Coronary artery (tissue), 2 donors: ENCODE measurements around the gene PSD2.

Source experiments
- DNase-seq: peaks from one replicate; pipeline ENCODE4 v3.0.0-alpha.2; 2017; ENCODE audit warnings: low spot score
- H3K27ac ChIP-seq, 2 donors: fragments of 200-600 bp; sonication (generic); one replicate each; pipeline ENCODE4 v1.5.1; 2016 to 2019
- H3K4me3 ChIP-seq: fragments of 200-600 bp; sonication (generic); 2 replicates; pipeline ENCODE4 v1.5.1; 2016; ENCODE audit warnings: mild to moderate bottlenecking, moderate library complexity
- CTCF ChIP-seq: fragments of 200-600 bp; sonication (generic); IDR thresholded peaks from one replicate; pipeline ENCODE4 v1.5.1; 2019; ENCODE audit warnings: antibody characterized with exemption

Gene PSD2

GRCh38 chr5:139849942-139850341, 54.3 kb downstream of the PSD2 start:
- no peak overlapping the region for H3K4me3 ChIP-seq
- no peak for DNase-seq
- TF ChIP-seq CTCF = no peak
- peak overlapping the region in 1 of 2 donors; percentile 85 for H3K27ac ChIP-seq

- DNase-seq = no peak
- Histone ChIP-seq H3K27ac (no peak overlapping the region), H3K4me3 (no peak overlapping the region)
- no peak for TF ChIP-seq CTCF
Observed at GRCh38 chr5:139850423-139851016, 54.9 kb downstream of the PSD2 start.

GRCh38 chr5:139851558-139851957, 56.0 kb downstream of the PSD2 start:
- Histone ChIP-seq H3K27ac (no peak overlapping the region), H3K4me3 (no peak overlapping the region)
- DNase-seq = no peak
- TF ChIP-seq CTCF = no peak

GRCh38 chr5:139852696-139853095, 57.1 kb downstream of the PSD2 start:
- Histone ChIP-seq H3K4me3 (no peak overlapping the region), H3K27ac (no peak overlapping the region)
- DNase-seq = no peak
- no peak for TF ChIP-seq CTCF

DNA sequence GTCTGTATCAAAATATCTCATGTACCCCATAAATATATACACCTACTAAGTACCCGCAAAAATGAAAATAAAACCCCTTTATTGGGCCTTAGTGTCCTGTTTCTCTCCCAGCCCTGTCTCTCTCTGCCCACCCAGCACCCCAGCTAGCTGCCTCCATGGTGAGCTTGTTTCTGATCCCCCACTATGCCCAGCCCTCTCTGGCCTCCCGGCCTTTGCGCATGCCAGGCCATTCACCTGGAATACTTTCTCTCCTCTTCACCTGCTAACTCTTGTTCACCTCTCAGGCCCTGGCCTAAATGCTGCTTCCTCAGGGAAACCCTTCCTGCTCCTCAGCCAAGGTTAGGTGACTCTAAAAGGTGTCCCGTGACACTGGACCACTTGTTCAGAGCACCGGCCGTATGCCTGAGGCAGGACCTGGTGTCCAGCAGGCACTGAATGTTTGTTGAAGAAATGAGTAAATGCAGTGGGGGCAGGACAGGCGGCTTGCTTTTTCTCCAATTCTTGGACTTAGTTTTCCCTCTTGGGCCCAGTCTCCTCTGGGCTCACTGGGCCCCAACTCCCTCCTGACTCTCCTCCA, 58.5 kb downstream of the PSD2 start:
- DNase-seq = no peak
- no peak overlapping the region for H3K27ac ChIP-seq
- no peak overlapping the region for H3K4me3 ChIP-seq
- no peak for TF ChIP-seq CTCF

DNA sequence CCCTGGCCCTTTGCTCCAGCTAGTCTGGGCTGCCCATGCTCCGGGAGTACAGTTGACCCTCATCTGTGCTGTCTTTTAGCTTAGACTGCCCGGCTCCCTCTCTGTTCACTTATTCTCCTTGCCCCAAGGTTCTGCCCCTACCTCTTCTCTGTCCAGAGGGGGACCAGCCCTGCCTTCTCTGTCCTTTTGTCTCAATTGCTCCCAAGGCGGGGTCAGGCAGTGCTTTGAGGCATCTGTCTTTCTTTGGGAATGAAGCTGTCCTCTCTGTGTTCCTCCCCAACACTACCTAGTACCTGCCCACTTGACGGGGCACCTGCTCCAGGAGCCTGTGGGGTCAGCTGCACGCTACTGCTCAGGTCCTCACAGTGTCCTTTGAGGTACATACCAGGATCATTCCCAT, 59.3 kb downstream of the PSD2 start:
- no peak overlapping the region for H3K4me3 ChIP-seq
- no peak overlapping the region for H3K27ac ChIP-seq
- TF ChIP-seq CTCF = no peak
- DNase-seq = no peak

- no peak for TF ChIP-seq CTCF
- Histone ChIP-seq H3K27ac (no peak overlapping the region), H3K4me3 (no peak overlapping the region)
- DNase-seq = no peak
Observed at GRCh38 chr5:139855451-139855850, 59.8 kb downstream of the PSD2 start.
